Measurements from ENCODE around the gene FCRLB.

DNA sequence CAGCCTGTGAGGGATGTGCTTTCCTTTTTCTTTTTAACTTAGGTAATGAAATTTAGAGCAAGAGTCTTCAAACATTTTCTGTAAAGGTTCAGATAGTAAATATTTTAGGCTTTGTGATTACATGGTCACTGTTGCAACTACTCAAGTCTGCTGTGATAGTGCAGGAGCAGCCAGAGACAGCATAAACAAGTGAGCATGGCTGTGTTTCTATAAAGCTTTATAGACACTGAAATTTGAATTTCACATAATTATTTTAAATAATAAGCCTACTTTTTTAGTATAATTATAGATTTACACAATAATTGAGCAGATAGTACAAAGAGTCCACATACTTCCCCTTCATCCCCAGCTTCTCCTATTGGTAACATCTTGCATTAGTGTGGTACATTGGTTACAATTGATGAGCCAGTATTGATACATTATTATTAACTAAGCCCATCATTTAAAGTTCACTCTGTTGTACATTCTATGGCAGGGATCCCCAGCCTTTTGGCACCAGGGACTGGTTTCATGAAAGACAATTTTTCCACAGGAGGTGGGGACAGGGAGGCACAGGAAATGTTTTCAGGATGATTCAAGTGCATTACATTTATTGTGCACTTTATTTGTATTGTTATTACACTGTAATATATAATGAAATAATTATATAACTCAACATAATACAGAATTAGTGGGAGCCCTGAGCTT, 47.8 kb downstream of the FCRLB start:
- TF ChIP-seq POLR2A (IDR thresholded peaks at IDR 0.05): no peak
- TF ChIP-seq, protein P1, sequence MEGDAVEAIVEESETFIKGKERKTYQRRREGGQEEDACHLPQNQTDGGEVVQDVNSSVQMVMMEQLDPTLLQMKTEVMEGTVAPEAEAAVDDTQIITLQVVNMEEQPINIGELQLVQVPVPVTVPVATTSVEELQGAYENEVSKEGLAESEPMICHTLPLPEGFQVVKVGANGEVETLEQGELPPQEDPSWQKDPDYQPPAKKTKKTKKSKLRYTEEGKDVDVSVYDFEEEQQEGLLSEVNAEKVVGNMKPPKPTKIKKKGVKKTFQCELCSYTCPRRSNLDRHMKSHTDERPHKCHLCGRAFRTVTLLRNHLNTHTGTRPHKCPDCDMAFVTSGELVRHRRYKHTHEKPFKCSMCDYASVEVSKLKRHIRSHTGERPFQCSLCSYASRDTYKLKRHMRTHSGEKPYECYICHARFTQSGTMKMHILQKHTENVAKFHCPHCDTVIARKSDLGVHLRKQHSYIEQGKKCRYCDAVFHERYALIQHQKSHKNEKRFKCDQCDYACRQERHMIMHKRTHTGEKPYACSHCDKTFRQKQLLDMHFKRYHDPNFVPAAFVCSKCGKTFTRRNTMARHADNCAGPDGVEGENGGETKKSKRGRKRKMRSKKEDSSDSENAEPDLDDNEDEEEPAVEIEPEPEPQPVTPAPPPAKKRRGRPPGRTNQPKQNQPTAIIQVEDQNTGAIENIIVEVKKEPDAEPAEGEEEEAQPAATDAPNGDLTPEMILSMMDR (IDR thresholded peaks at IDR 0.05): no peak
